IPS-NIHi7 (cell line): Measurements from ENCODE around the gene SLC31A1.

ENCODE experiments used
- DNase-seq: peaks from one replicate; pipeline ENCODE4 v3.0.0; 2012; ENCODE audit warnings: mixed read lengths; ENCODE audit errors: extremely low spot score

The SLC31A1 gene

DNA sequence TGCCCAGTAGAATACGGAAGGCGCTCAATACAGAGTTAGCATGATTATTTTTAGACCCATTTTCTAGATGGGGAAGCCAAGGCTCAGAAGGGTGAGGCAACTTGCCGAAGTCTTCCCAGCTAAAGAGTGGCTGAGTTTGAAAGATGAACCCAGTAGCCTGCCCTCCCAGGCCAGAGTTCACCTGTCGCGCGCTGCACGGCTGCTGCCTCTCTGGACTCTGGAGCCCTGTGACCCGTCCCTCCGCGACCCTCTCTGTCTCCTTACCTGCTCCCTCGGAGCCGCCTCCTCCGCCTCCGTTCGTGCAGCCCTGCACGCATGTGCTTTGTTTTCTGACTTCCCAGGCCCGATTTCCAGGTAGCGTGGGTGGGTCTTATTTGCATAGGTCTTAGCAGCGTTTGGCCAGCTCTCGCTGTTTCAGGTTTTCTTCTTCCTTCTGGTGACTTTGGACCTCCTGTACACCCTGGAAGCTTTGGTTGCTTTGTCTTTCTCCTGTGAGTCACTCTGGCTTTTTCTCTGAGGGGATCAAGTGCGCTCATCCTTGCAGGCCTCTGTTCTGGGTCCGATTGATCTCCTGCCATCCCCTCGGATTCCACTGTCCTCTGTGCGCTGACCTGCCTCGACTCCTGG, 81.6 kb downstream of the SLC31A1 start, which contains the start of gene RNF183:
RNF183 (minus strand) TSS at position 585 of the 627 bp plus-strand sequence. CDS start 5,192 bp downstream, outside the sequence.
- no peak for DNase-seq

DNA sequence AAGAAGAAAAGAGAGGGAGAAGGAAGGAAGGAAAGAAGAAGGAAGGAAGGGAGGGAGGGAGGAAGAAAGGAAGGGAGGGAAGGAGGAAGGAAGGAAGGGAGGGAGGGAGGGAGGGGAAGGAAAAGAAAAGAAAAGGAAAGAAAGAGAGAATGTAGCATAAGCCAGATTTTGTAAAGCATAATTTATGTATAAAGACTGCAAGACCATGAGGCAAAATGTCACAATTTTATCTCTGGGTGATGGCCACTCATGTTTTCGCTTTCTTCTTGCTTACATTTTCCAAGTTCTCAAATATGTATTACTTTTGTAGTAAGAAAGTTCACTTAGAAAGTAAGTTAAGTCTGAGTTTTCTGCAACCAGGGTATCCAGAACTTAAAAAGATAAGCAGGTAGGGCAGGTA, 85.2 kb downstream of the SLC31A1 start:
- DNase-seq = no peak

DNA sequence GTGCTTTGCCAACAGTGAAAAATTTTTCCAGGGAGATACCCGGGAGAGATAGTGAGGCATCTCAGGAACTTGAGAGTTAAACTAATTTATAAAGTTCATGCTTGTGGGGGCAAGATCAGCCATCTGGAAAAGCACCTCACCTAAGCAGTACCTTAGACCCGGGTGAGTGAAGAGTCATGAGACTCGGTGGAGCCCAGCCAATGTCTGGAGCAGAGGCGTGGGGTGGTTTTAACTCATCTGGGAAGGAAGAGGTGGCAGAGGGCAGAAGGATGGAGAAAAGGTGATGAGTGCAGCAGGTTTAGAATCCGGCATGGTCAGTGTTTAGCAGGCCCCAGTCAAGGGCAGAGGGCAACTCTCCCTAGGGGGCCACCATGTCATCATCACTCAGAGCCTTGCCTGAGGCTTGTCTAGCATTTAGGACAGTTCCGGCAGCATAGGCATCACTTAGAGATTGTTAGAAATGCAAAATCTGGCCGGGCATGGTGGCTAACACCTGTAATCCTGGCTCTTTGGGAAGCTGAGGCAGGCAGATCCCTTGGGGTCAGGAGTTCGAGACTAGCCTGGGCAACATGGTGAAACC, 86.1 kb downstream of the SLC31A1 start:
- no peak for DNase-seq

DNA sequence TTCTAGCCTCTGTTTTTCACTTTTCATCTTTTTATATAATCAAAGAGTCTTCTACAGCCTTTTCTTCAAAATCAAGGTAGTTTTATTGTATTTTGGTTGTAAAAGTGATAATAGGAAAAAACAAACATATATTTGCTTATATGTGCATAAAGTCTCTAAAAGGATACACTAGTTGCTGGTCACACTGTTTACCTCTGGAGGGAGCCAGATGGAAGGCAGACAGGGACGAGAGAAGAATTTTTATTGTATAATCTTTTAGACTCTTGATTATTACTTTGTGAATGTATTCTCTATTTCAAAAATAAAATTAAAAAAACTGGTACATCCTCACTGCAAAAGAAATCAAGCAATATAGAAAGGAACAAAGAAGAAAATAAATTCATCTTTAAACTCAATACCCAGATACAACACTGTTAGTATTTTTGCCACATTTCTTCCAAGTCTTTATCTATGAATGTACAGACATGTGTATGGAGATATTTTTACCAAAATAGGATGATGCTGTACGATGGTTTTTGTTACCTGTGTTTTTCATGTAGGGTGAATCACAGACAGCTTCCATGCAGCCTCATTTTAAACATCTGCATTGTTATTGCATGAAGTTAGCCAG, 88.0 kb downstream of the SLC31A1 start:
- DNase-seq = no peak

DNA sequence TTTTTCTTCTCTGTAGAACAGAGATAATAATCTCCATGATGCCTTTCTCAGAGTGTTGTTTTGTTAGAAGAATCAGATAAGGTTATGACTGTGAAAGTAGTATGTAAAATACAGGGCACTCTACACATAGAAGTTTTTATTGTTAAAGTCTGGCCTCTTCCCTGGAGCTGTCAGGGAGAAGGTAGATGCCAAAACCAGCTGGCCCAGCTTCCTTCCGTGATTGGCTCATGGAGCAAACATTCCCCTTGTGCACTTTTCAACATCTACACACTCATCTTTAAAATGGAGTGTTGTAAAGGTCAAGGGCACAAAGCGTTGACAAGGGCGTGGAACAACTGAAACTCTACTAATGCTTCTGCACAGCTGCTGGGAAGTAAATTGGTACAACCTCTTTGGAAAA, 89.2 kb downstream of the SLC31A1 start:
- DNase-seq = no peak

DNA sequence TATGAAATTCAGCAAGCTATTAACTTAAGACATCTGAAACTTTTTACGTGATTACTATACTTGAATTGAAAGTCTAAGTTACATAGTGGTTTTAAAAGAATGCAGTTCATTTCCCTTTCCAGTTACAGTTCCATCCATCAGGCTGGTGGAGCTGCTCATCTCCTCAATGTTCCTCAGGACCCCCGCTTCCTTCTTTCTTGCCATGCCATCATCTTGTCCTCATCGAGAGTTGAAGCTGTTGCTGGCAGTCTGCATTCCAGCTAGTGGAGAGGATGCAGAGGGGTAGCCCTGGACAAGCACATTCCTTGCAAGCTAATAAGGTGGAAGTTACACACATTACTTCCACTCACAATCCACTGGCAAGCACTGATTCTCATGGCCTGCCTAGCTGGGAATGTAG, 90.6 kb downstream of the SLC31A1 start:
- DNase-seq = no peak

DNA sequence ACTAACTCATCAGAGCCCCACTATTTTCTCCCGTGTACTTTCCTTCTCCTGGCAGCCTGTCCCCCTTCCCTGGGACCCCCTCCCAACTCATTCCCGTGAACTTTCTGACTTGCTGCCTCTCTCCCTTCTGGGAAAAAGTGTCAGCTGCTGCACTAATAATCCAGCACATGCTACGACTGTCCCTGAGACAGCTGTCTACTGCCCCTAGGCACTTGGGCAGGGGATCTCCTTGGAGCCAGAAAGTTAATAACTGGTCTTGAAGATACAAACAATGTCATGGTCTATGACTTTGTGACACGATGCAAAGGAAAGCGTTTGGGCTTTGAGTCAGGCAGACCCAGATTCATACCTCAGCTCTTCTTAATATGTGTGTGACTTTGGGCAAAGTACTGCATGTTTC, 91.9 kb downstream of the SLC31A1 start:
- DNase-seq = no peak
